ENCODE results near the gene TNIK.

TNIK gene

DNA sequence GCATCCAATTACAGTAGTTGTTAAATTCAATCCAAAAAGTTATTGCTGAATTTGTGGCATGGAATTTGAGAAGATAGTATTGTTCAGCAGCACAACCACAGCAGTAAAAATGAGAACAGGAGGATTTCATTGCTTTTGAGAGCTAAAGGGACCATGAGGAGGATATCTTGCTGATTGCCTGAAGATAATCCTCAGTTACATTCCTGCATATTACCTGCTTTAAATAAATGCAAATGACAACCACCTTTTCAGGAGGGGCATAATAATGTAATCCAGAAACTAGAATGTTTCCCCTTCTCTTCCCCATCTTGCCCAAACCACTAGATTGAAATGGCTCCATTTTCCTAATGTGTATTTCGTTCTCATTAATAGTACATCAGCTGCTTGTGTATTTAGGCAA lies 398.5 kb downstream of the TNIK start:
- no peaks in the 10 kb centered on the region for H3K4me1 ChIP-seq (ENCODE audit: insufficient read depth, low read length, severe bottlenecking)
- TF ChIP-seq, protein P1, sequence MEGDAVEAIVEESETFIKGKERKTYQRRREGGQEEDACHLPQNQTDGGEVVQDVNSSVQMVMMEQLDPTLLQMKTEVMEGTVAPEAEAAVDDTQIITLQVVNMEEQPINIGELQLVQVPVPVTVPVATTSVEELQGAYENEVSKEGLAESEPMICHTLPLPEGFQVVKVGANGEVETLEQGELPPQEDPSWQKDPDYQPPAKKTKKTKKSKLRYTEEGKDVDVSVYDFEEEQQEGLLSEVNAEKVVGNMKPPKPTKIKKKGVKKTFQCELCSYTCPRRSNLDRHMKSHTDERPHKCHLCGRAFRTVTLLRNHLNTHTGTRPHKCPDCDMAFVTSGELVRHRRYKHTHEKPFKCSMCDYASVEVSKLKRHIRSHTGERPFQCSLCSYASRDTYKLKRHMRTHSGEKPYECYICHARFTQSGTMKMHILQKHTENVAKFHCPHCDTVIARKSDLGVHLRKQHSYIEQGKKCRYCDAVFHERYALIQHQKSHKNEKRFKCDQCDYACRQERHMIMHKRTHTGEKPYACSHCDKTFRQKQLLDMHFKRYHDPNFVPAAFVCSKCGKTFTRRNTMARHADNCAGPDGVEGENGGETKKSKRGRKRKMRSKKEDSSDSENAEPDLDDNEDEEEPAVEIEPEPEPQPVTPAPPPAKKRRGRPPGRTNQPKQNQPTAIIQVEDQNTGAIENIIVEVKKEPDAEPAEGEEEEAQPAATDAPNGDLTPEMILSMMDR (IDR thresholded peaks at IDR 0.05; ENCODE audit: low read length), result no peak
- no peak for TF ChIP-seq EZH2 (IDR thresholded peaks at IDR 0.05; ENCODE audit: borderline replicate concordance, low read length)
- H3K4me2 ChIP-seq (ENCODE audit: low read length), result no peak overlapping the region
- no peaks in the 10 kb centered on the region for H4K20me1 ChIP-seq (ENCODE audit: insufficient read depth, low read length)
- no peak overlapping the region for H3K4me3 ChIP-seq (ENCODE audit: low read depth, low read length, poor library complexity, severe bottlenecking)
- no peaks in the 10 kb centered on the region for H3K27me3 ChIP-seq (ENCODE audit: insufficient read depth, low read length)
- no peaks in the 10 kb centered on the region for H3K36me3 ChIP-seq (ENCODE audit: insufficient read depth, low read length)
- H3K79me2 ChIP-seq (ENCODE audit: insufficient read depth, low read length), result no peaks in the 10 kb centered on the region
- no peak overlapping the region for H2AFZ ChIP-seq (ENCODE audit: low read length)
- no peaks in the 10 kb centered on the region for H3F3A ChIP-seq (ENCODE audit: insufficient read depth, low read length)
- H3K9me2 ChIP-seq (ENCODE audit: low read depth, low read length), result no peaks in the 10 kb centered on the region
- no peak overlapping the region for H3K9ac ChIP-seq (ENCODE audit: low read length)
- no peak overlapping the region for H3K27ac ChIP-seq (ENCODE audit: low read depth, low read length, poor library complexity, severe bottlenecking)
- H3K9me3 ChIP-seq (ENCODE audit: low read length), result no peaks in the 10 kb centered on the region

DNA sequence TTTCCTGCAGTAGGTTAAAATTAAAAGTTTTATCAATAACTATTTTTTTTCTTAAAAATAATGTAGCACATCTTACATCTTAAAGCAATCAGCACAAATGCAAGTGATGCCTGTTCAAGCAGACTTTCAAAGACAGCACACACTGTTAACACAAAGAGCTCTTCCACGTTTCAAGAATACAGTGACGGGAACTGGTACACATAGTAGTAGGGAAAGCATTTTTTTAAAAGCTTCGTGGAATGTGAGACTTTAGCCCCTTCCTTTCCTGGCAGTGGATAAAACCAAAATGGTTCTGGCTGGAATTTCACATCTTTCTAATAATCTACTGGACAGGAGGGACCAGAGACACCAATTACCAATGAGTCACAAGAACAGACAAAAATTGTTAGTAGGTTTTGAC lies 400.2 kb downstream of the TNIK start:
- Histone ChIP-seq H3K4me3 (ENCODE audit: low read depth, low read length, poor library complexity, severe bottlenecking) (no peak overlapping the region), H3K36me3 (ENCODE audit: insufficient read depth, low read length) (no peaks in the 10 kb centered on the region), H3K4me1 (ENCODE audit: insufficient read depth, low read length, severe bottlenecking) (no peaks in the 10 kb centered on the region), H3K9ac (ENCODE audit: low read length) (no peak overlapping the region), H3K27me3 (ENCODE audit: insufficient read depth, low read length) (no peaks in the 10 kb centered on the region), H2AFZ (ENCODE audit: low read length) (no peak overlapping the region), H3K4me2 (ENCODE audit: low read length) (no peak overlapping the region), H3K9me3 (ENCODE audit: low read length) (no peaks in the 10 kb centered on the region), H3K79me2 (ENCODE audit: insufficient read depth, low read length) (no peaks in the 10 kb centered on the region), H3F3A (ENCODE audit: insufficient read depth, low read length) (no peaks in the 10 kb centered on the region), H4K20me1 (ENCODE audit: insufficient read depth, low read length) (no peaks in the 10 kb centered on the region), H3K9me2 (ENCODE audit: low read depth, low read length) (no peaks in the 10 kb centered on the region), H3K27ac (ENCODE audit: low read depth, low read length, poor library complexity, severe bottlenecking) (no peak overlapping the region)
- TF ChIP-seq, protein P1 (IDR thresholded peaks at IDR 0.05; ENCODE audit: low read length), result no peak
- TF ChIP-seq EZH2 (IDR thresholded peaks at IDR 0.05; ENCODE audit: borderline replicate concordance, low read length), result no peak

DNA sequence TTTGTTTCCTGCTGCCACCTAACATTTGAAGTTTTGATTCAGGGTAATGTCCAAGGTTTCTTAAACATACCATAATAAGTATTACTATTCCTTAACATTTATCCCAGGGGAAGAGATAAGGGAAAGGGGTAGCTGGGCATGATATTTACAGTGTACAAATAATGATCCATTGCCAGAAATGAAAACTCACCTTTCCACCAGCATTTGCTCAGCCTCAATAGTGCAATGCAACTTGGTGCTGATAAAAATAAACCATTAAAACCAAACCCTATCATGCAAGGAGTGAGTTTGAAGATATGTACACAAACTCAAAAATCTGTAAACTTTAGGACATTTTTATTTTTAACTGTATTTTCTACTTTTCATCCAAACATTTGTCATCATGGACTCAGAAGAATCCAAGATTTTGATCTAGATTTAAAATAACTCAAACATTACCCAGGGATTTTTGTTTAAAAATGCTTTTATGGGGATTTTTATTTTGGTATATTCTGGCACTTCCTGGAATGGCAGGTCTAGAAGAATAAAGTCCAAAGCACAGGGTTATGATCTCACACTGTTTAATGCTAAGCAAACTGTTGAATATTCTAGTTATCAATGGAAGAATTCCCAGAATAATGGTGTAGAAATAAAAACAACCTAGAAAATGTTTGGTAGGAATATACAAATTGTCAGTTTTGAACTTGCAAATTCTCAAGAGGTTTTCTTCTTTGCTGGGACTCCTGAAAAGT lies 401.2 kb downstream of the TNIK start:
- Histone ChIP-seq H3K27ac (ENCODE audit: low read depth, low read length, poor library complexity, severe bottlenecking) (no peak overlapping the region), H3K27me3 (ENCODE audit: insufficient read depth, low read length) (no peaks in the 10 kb centered on the region), H2AFZ (ENCODE audit: low read length) (no peak overlapping the region), H3K4me3 (ENCODE audit: low read depth, low read length, poor library complexity, severe bottlenecking) (no peak overlapping the region), H4K20me1 (ENCODE audit: insufficient read depth, low read length) (no peaks in the 10 kb centered on the region), H3K36me3 (ENCODE audit: insufficient read depth, low read length) (no peaks in the 10 kb centered on the region), H3K4me1 (ENCODE audit: insufficient read depth, low read length, severe bottlenecking) (no peaks in the 10 kb centered on the region), H3K9ac (ENCODE audit: low read length) (no peak overlapping the region), H3K4me2 (ENCODE audit: low read length) (no peak overlapping the region), H3K79me2 (ENCODE audit: insufficient read depth, low read length) (no peaks in the 10 kb centered on the region), H3K9me3 (ENCODE audit: low read length) (no peaks in the 10 kb centered on the region), H3F3A (ENCODE audit: insufficient read depth, low read length) (no peaks in the 10 kb centered on the region), H3K9me2 (ENCODE audit: low read depth, low read length) (no peaks in the 10 kb centered on the region)
- TF ChIP-seq EZH2 (IDR thresholded peaks at IDR 0.05; ENCODE audit: borderline replicate concordance, low read length), result no peak
- TF ChIP-seq, protein P1 (IDR thresholded peaks at IDR 0.05; ENCODE audit: low read length), result no peak

All from OCI-LY1 (cell line).